Activated CD8-positive, alpha-beta memory T cell treated with anti-CD3 and anti-CD28 coated beads for 36 hours (primary cell): ENCODE data around the gene CDH4. TPM values are rescaled to one million over a fixed set of nuclear protein-coding genes. Genes with fewer than 3 reads are reported as not detected.

Experiments
- CTCF ChIA-PET: fragments of 350-600 bp; sonication (Branson Sonifier 250); formaldehyde crosslinking; loops from one replicate; lab custom pipeline; 2021; ENCODE audit warnings: antibody characterized with exemption; lab: Charles Lee
- POLR2A ChIA-PET: fragments of 350-600 bp; sonication (Branson Sonifier 250); formaldehyde crosslinking; loops from one replicate; lab custom pipeline; 2021; ENCODE audit warnings: antibody characterized with exemption; lab: Charles Lee
- total RNA-seq, 2 experiments: library from RNA; stranded (reverse); gene quantifications; one replicate each; pipeline ENCODE4 v1.2.3, GENCODE V29; 2021

The CDH4 gene
- total RNA-seq, 2 experiments from 2014 or later: not detected

DNA sequence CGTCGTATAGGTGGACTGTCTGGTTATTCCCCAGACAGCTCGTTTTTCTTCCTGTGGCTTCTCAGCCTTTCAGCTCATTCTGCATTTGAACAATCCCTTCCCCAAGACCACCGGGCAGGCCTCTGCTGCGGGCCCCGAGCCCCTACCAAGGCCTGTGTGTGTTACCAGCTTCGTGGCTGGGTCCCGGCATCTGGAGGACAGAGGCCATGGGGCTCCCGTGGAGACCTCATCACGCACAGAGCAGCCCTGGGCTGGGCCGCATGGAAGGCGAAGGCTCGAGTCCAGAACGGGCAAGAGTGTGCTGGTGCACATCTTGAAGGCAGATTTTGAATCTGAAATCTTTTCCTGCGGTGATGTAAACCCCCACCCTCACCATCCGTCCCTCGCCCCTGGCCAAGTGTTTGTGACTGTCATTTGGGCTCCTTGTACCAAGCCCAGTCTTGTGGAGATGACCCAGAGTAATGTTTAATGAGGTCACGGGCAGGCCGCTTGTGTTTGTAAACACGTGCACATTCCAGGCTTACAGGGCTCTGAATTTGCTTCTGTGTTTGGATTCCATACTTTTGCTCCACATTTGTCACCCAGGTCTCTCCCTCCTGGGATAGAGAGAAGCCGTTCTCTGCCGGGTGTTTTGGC is 119.6 kb downstream of the CDH4 start:
- CTCF ChIA-PET: no interaction called here
- POLR2A ChIA-PET: no interaction called here

- CTCF ChIA-PET: no interaction called here
- POLR2A ChIA-PET: no interaction called here
Observed at GRCh38 chr20:61372137-61373054, 120.3 kb downstream of the CDH4 start.

- CTCF ChIA-PET: no interaction called here
- POLR2A ChIA-PET: no interaction called here
Observed at GRCh38 chr20:61373055-61373399, 121.0 kb downstream of the CDH4 start.

DNA sequence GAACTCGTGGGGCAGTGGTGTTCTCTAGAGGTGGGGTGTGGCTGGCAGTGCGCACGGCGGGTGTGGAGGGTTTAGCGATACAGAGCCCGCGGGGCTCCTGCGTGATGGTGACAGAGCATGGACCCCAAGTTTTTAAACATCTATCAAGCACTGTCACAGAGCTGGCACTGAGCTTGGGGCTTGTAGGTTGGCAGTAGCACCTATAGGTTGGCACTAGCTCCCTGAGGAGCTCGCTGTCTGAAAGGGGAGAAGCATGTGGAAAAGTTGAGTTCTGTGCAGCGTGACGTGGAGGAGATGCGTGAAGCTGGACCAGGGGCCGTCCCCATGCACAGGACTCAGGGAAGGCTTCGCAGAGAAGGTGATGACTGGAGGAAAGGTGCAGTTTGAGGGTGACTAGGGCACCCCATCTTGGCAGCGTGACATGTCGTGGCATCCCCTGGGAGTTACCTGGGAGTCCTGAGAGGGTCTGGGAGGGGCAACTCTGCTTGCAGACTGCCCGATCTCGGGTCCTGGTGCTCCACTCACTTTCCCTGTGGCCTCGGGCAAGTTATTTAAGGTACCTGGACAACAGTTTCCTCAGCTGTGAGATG is 122.0 kb downstream of the CDH4 start:
- POLR2A ChIA-PET: no interaction called here

DNA sequence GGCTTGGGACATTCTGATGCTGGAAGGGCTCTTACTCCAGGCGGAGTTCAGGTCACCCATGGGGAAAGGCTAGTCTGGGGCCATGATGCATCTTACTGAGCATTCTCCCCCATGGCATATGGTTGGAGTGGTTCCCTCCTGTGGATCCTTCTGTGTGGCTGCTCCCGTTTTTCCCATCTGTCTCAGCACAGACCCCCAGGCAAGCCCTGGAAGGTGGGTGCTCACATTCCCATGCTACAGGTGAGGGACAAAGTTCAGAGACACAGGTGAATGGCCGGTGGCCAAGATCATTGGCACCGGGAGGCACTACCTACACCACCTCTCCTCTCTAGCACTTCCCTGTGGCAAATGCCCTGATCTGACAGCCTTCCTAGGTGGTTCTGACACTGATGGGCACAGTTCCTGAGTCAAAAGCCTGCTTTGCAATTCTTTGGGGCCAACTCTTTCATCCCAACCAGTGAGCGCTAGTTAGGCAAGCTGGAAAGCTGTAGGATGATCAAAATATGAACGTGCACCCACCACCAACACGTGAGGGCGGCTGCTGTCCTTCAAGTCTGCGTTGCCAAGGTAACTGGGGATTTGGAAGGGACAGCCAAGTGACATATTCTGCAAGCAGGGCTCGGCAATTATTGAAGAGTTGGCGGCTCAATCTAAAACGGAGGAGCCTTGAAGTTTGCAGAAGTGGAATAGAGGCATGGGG is 124.6 kb downstream of the CDH4 start:
- POLR2A ChIA-PET: no interaction called here
- CTCF ChIA-PET: no interaction called here

More for the DNA sequence above, 122.0 kb downstream of the CDH4 start:
- CTCF ChIA-PET: no interaction called here

GRCh38 chr20:61378694-61379355 is 126.8 kb downstream of the CDH4 start:
- ChIA-PET CTCF (no interaction called here), POLR2A (no interaction called here)

DNA sequence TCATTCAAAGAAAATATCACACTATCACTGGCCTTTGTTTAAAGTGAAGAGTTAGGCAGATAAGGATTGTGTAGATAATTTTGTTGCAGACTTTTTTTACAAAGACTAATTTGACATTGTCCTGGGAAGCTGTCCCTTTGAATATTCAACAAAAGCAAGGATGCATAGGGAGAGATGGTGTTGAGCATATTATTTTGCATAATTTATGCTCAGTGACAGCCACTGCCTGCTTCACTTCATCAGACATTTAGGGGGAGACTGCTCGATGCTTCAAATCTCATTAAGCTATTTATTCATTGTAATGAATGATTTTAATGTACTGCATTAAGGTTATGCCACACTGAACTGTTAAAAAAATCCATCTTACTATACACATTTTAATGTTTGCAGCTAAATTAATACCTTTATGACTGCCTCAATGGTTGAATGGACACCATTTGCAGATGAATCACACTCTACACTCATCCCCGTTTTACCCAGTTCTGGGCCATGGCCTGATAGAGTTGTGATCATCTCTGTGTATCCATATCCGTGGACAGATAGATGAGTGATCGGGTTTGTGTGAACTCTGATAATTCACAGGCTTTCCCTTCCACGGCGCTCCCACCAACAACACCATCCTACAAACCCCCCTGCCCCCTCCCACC is 128.0 kb downstream of the CDH4 start:
- ChIA-PET CTCF (no interaction called here), POLR2A (no interaction called here)

- CTCF ChIA-PET: no interaction called here
- POLR2A ChIA-PET: no interaction called here
Observed at GRCh38 chr20:61380545-61380915, 128.5 kb downstream of the CDH4 start.

DNA sequence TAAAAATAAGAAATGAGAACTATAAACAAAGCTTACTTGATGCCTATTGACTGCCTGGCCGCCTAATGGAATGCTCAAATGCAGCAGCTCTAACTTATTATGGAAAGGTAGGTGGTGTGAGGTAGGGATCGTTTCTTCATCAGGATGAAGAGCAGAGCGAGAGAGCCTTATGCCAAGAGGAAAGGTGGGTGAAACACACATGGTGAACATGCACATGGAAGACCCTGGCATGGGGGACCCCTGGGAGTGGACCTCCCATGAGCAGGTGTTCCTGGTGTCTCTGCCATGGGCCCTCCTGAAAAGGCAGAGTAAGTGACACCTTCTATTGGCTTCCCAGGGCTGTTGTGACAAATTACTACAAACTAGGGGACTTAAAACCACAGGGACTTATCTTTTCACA is 130.1 kb downstream of the CDH4 start:
- POLR2A ChIA-PET: no interaction called here
- CTCF ChIA-PET: no interaction called here

GRCh38 chr20:61385296-61385695 is 133.2 kb downstream of the CDH4 start:
- CTCF ChIA-PET: no interaction called here
- POLR2A ChIA-PET: no interaction called here

GRCh38 chr20:61385731-61386130 is 133.7 kb downstream of the CDH4 start:
- ChIA-PET POLR2A (no interaction called here), CTCF (no interaction called here)

- ChIA-PET CTCF (no interaction called here), POLR2A (no interaction called here)
Observed at GRCh38 chr20:61387204-61387953, 135.3 kb downstream of the CDH4 start.

- ChIA-PET CTCF (no interaction called here), POLR2A (no interaction called here)
Observed at GRCh38 chr20:61387954-61388348, 135.9 kb downstream of the CDH4 start.

- ChIA-PET POLR2A (no interaction called here), CTCF (no interaction called here)
Observed at GRCh38 chr20:61389077-61389476, 137.0 kb downstream of the CDH4 start.

- CTCF ChIA-PET: no interaction called here
- POLR2A ChIA-PET: no interaction called here
Observed at GRCh38 chr20:61391185-61391584, 139.1 kb downstream of the CDH4 start.

GRCh38 chr20:61391812-61392520 is 139.9 kb downstream of the CDH4 start:
- ChIA-PET POLR2A (no interaction called here), CTCF (no interaction called here)

DNA sequence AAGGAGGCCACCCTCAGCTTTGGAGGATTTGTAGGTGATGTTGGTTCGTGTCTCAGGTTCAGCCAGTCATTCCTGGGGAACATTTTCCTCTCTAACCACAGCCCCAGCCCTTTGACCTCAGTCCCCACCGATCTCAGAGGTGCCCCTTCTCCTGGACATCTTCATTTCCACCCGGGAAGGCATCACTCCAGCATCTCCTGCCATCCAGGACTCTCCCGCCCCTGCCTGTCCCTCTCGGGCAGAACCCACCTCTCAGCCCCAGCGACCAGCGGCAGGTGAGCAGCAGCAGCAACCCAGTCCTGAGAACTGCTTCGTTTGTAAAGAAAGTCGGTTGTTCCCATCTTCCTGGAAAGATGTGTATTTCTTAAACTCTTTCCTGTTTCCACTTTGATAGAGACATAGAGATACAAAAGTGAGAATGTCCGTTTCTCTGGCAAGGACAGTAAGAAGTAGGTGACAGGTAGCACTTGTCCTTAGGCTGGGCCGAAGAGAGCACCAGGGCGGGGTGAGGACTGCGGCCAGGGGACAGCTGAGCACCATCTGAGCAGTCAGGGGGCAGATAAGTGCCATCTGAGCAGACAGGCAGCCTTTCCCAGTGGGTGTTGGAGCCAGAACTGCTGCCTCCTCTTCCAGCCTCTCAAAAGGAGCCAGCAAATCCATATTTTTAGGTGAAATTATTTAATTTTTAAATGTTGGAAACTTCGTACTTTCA is 142.2 kb downstream of the CDH4 start:
- POLR2A ChIA-PET: no interaction called here
- CTCF ChIA-PET: no interaction called here
